ENCODE measurements around the gene KRCC1.
A peak's percentile ranks its signal among the peaks of the same experiment; 100 is the strongest.

Gene KRCC1

DNA sequence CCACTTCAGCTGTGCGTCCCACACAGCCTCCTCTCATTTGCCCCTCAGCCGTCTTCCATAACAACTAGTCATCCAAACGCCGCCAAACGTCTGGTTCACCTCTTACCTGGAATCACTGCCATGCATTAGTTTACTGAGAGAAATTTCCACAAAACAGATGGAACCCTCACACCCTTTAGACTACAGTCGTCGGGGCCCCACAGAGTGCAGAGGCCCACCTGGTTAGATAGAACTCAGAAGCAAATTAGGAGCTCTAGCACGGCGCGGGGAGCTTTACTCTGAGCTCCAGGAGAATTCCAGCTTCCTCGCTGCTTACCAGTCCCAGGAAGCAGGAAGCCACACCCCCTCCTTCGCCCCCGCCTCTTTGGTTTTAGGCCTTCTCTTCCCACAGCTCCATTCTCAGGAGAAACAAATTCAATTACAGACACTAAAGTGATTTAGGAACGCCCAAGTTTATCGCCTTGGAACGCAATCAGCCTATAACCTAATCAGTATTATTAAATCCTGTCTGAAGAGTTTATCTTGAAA, 48.6 kb downstream of the KRCC1 start:
- Histone ChIP-seq H3K4me1 (ENCODE audit: control insufficient read depth in 1 of 2, insufficient read depth in 2 of 2, low read length in 2 of 2) (peaks cover 0 to 2% of the 10 kb centered on the region in 2 experiments), H2AFZ (ENCODE audit: insufficient read depth, low read length, poor library complexity) (peak overlapping the region; percentile 37), H4K8ac (ENCODE audit: low read depth, low read length) (peak overlapping the region; percentile 36), H3K27me3 (ENCODE audit: insufficient read depth, low read length) (no peaks in the 10 kb centered on the region), H3K4me2 (ENCODE audit: low read length) (no peak overlapping the region), H4K91ac (ENCODE audit: low read depth, low read length) (no peak overlapping the region), H3K9ac (ENCODE audit: low read length) (no peak overlapping the region), H2BK5ac (ENCODE audit: low read depth, low read length, poor library complexity) (no peak overlapping the region), H3K79me2 (ENCODE audit: control insufficient read depth, insufficient read depth, low read length, poor library complexity) (no peaks in the 10 kb centered on the region), H3K36me3 (ENCODE audit: control insufficient read depth in 1 of 2, insufficient read depth in 2 of 2, low read length in 2 of 2) (no peaks in the 10 kb centered on the region), H4K12ac (ENCODE audit: low read depth, low read length) (no peak overlapping the region), H3K14ac (ENCODE audit: low read length) (no peak overlapping the region), H3K4me3 (ENCODE audit: low read depth, low read length) (no peak overlapping the region), H3K18ac (ENCODE audit: low read length) (no peak overlapping the region), H3K27ac (ENCODE audit: low read depth, low read length) (no peak overlapping the region), H2BK120ac (ENCODE audit: insufficient read depth, low read length, poor library complexity) (no peak overlapping the region), H3K23ac (ENCODE audit: low read length) (no peak overlapping the region), H3K9me3 (ENCODE audit: insufficient read depth, low read depth, low read length) (no peaks in the 10 kb centered on the region), H3K79me1 (ENCODE audit: low read length) (no peaks in the 10 kb centered on the region), H2BK12ac (ENCODE audit: low read length) (no peak overlapping the region), H2AK5ac (ENCODE audit: low read length) (no peak overlapping the region), H3K4ac (ENCODE audit: low read depth, low read length) (no peak overlapping the region)
- peak; percentile 31 to 52 for DNase-seq
- WGBS (ENCODE audit: extremely low coverage, insufficient coverage, insufficient read length), result no CpG with 5 or more reads among the region's 16 CpGs

DNA sequence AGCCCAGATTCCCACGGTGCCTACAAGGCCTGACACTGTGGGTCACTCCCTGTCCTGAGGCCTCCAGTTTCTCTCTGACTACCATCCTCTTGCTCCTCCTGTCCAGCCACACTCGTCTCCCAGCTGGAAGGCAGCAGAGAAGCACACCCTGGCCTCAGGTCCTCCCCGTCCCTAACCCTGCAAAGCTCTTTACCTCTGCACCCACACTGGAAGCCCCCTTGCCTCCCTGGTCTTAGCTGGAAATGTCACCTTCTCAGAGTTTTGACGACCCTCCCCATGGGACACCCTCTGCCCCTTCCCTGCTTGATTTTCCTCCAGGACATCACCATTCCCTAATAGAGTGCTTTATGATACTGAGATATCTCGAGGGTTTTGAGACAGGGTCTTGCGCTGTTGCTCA, 49.8 kb downstream of the KRCC1 start:
- Histone ChIP-seq H3K36me3 (ENCODE audit: control insufficient read depth in 1 of 2, insufficient read depth in 2 of 2, low read length in 2 of 2) (no peaks in the 10 kb centered on the region), H2AFZ (ENCODE audit: insufficient read depth, low read length, poor library complexity) (no peak overlapping the region), H2AK5ac (ENCODE audit: low read length) (no peak overlapping the region), H4K8ac (ENCODE audit: low read depth, low read length) (no peak overlapping the region), H3K4me1 (ENCODE audit: control insufficient read depth in 1 of 2, insufficient read depth in 2 of 2, low read length in 2 of 2) (peaks cover 0 to 2% of the 10 kb centered on the region in 2 experiments), H3K23ac (ENCODE audit: low read length) (no peak overlapping the region), H3K27me3 (ENCODE audit: insufficient read depth, low read length) (no peaks in the 10 kb centered on the region), H3K27ac (ENCODE audit: low read depth, low read length) (no peak overlapping the region), H2BK120ac (ENCODE audit: insufficient read depth, low read length, poor library complexity) (no peak overlapping the region), H3K4me3 (ENCODE audit: low read depth, low read length) (peak overlapping the region; percentile 49), H3K79me2 (ENCODE audit: control insufficient read depth, insufficient read depth, low read length, poor library complexity) (no peaks in the 10 kb centered on the region), H3K4ac (ENCODE audit: low read depth, low read length) (no peak overlapping the region), H4K91ac (ENCODE audit: low read depth, low read length) (no peak overlapping the region), H3K18ac (ENCODE audit: low read length) (no peak overlapping the region), H2BK5ac (ENCODE audit: low read depth, low read length, poor library complexity) (no peak overlapping the region), H2BK12ac (ENCODE audit: low read length) (no peak overlapping the region), H3K9me3 (ENCODE audit: insufficient read depth, low read depth, low read length) (no peaks in the 10 kb centered on the region), H3K9ac (ENCODE audit: low read length) (no peak overlapping the region), H3K79me1 (ENCODE audit: low read length) (no peaks in the 10 kb centered on the region), H3K4me2 (ENCODE audit: low read length) (no peak overlapping the region), H4K12ac (ENCODE audit: low read depth, low read length) (no peak overlapping the region), H3K14ac (ENCODE audit: low read length) (no peak overlapping the region)
- no CpG with 5 or more reads among the region's 6 CpGs for WGBS (ENCODE audit: extremely low coverage, insufficient coverage, insufficient read length)
- DNase-seq, result no peak

DNA sequence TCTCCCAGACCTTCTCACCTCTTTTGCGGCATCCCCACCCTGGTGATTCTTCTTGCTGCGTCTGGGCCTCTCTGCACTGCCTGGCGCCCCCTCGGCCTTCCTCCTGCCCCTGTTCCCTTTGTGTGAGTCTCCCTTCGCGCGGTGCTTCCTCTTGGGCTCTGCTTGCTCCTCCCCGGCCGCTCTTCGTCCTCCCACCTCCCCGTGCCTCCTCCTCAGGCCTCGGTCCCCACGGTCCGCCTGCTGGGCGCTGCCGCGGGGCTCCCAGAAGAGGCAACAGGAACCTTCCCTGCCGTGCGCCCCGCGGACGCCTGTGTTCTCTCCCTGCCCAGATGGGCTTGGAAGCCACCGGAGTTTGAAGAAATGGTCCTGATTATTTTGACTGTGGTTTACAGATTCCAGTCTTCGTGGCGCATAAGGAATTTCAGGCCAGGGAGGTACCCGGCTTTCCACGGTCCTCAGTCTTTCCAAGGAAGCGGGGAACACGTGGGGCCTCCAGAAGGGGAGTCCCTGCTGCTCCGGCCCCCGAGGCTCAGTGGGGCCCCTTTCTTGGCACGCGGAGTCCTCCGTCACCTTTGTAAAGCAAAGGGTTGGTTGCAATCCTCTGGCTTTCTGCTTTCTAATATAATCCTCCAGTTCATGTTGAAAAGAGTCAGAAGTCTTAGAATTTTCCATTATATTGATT, 52.4 kb downstream of the KRCC1 start:
- no peak overlapping the region for H2BK5ac ChIP-seq (ENCODE audit: low read depth, low read length, poor library complexity)
- H3K4me2 ChIP-seq (ENCODE audit: low read length), result peak overlapping the region; percentile 14
- H2AK5ac ChIP-seq (ENCODE audit: low read length), result no peak overlapping the region
- H3K79me1 ChIP-seq (ENCODE audit: low read length), result no peaks in the 10 kb centered on the region
- H4K8ac ChIP-seq (ENCODE audit: low read depth, low read length), result peak overlapping the region; percentile 57
- H3K23ac ChIP-seq (ENCODE audit: low read length), result no peak overlapping the region
- H3K36me3 ChIP-seq (ENCODE audit: control insufficient read depth in 1 of 2, insufficient read depth in 2 of 2, low read length in 2 of 2), result no peaks in the 10 kb centered on the region
- H3K9me3 ChIP-seq (ENCODE audit: insufficient read depth, low read depth, low read length), result no peaks in the 10 kb centered on the region
- no peak for DNase-seq
- no peaks in the 10 kb centered on the region for H3K27me3 ChIP-seq (ENCODE audit: insufficient read depth, low read length)
- peaks cover 0 to 2% of the 10 kb centered on the region in 2 experiments for H3K4me1 ChIP-seq (ENCODE audit: control insufficient read depth in 1 of 2, insufficient read depth in 2 of 2, low read length in 2 of 2)
- H2AFZ ChIP-seq (ENCODE audit: insufficient read depth, low read length, poor library complexity), result peak overlapping the region; percentile 23
- no peak overlapping the region for H3K9ac ChIP-seq (ENCODE audit: low read length)
- H3K4ac ChIP-seq (ENCODE audit: low read depth, low read length), result no peak overlapping the region
- no CpG with 5 or more reads among the region's 34 CpGs for WGBS (ENCODE audit: extremely low coverage, insufficient coverage, insufficient read length)
- H3K27ac ChIP-seq (ENCODE audit: low read depth, low read length), result no peak overlapping the region
- H3K4me3 ChIP-seq (ENCODE audit: low read depth, low read length), result no peak overlapping the region
- H2BK12ac ChIP-seq (ENCODE audit: low read length), result peak overlapping the region; percentile 79
- H3K14ac ChIP-seq (ENCODE audit: low read length), result peak overlapping the region; percentile 83
- peak overlapping the region; percentile 17 for H2BK120ac ChIP-seq (ENCODE audit: insufficient read depth, low read length, poor library complexity)
- H4K12ac ChIP-seq (ENCODE audit: low read depth, low read length), result no peak overlapping the region
- no peak overlapping the region for H3K18ac ChIP-seq (ENCODE audit: low read length)
- H4K91ac ChIP-seq (ENCODE audit: low read depth, low read length), result no peak overlapping the region
- H3K79me2 ChIP-seq (ENCODE audit: control insufficient read depth, insufficient read depth, low read length, poor library complexity), result no peaks in the 10 kb centered on the region

DNA sequence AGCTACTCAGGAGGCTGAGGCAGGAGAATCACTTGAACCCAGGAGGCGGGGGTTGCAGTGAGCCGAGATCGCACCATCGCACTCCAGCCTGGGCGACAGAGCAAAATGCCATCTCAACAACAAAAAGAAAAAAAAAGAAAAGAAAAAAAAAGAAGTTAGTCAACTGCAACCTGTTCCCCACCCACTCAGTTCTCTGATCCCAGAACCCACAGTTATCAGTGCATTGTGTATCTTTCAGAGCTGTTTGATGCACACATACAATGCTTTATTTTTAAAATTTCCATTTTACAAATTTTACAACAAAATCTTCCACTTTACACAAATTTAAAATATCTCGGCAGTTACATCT, 53.2 kb downstream of the KRCC1 start:
- 100% methylated on average over 1 of the region's 6 CpGs for WGBS (ENCODE audit: extremely low coverage, insufficient coverage, insufficient read length)
- Histone ChIP-seq H3K9ac (ENCODE audit: low read length) (no peak overlapping the region), H3K79me2 (ENCODE audit: control insufficient read depth, insufficient read depth, low read length, poor library complexity) (no peaks in the 10 kb centered on the region), H3K36me3 (ENCODE audit: control insufficient read depth in 1 of 2, insufficient read depth in 2 of 2, low read length in 2 of 2) (no peaks in the 10 kb centered on the region), H3K4me2 (ENCODE audit: low read length) (no peak overlapping the region), H3K9me3 (ENCODE audit: insufficient read depth, low read depth, low read length) (no peaks in the 10 kb centered on the region), H2BK12ac (ENCODE audit: low read length) (no peak overlapping the region), H4K8ac (ENCODE audit: low read depth, low read length) (no peak overlapping the region), H3K27ac (ENCODE audit: low read depth, low read length) (no peak overlapping the region), H3K79me1 (ENCODE audit: low read length) (no peaks in the 10 kb centered on the region), H3K18ac (ENCODE audit: low read length) (no peak overlapping the region), H3K4me3 (ENCODE audit: low read depth, low read length) (no peak overlapping the region), H3K14ac (ENCODE audit: low read length) (no peak overlapping the region), H2BK5ac (ENCODE audit: low read depth, low read length, poor library complexity) (no peak overlapping the region), H3K4me1 (ENCODE audit: control insufficient read depth in 1 of 2, insufficient read depth in 2 of 2, low read length in 2 of 2) (peaks cover 0 to 2% of the 10 kb centered on the region in 2 experiments), H2AK5ac (ENCODE audit: low read length) (no peak overlapping the region), H3K4ac (ENCODE audit: low read depth, low read length) (no peak overlapping the region), H4K12ac (ENCODE audit: low read depth, low read length) (no peak overlapping the region), H3K23ac (ENCODE audit: low read length) (no peak overlapping the region), H2AFZ (ENCODE audit: insufficient read depth, low read length, poor library complexity) (no peak overlapping the region), H2BK120ac (ENCODE audit: insufficient read depth, low read length, poor library complexity) (no peak overlapping the region), H3K27me3 (ENCODE audit: insufficient read depth, low read length) (no peaks in the 10 kb centered on the region), H4K91ac (ENCODE audit: low read depth, low read length) (no peak overlapping the region)
- no peak for DNase-seq

Data from trophoblast cell (in vitro differentiated cells and primary cell).